HL-60 (cell line): ENCODE data around the gene BCCIP.

Experiments used
- DNase-seq, 2 experiments: peaks; one replicate each; pipeline ENCODE4 v3.0.0-alpha.2; 2010 to 2020; ENCODE audit warnings: low read depth in 1 of 2, low spot score in 1 of 2
- H3K27ac ChIP-seq: fragments of 250-450 bp; sonication (Bioruptor Pico); replicated peaks from 2 replicates; pipeline ENCODE4 v1.5.1; 2020; ENCODE audit warnings: mild to moderate bottlenecking, moderate library complexity
- H3K27me3 ChIP-seq: fragments of 250-450 bp; sonication (Bioruptor Pico); 2 replicates; pipeline ENCODE4 v1.5.1; 2021; ENCODE audit warnings: mild to moderate bottlenecking, moderate library complexity; ENCODE audit not compliant: insufficient read depth, poor library complexity, severe bottlenecking
- H3K4me3 ChIP-seq: replicated peaks from 2 replicates; pipeline ENCODE4 v1.5.1; 2011; ENCODE audit warnings: mild to moderate bottlenecking, control low read depth, low read length; ENCODE audit not compliant: insufficient read depth
- CTCF ChIP-seq: IDR thresholded peaks from one replicate; pipeline ENCODE4 v1.5.1; 2011; ENCODE audit warnings: low read length, control low read depth, inconsistent platforms; ENCODE audit not compliant: insufficient read depth
- GABPA ChIP-seq: IDR thresholded peaks from 2 replicates; pipeline ENCODE4 v1.6.1; 2012; ENCODE audit warnings: low read depth
- POLR2AphosphoS5 ChIP-seq: IDR thresholded peaks from 2 replicates; pipeline ENCODE4 v1.6.1; 2012; ENCODE audit warnings: low read depth
- REST ChIP-seq: IDR thresholded peaks from 2 replicates; pipeline ENCODE4 v1.6.1; 2012; ENCODE audit warnings: low read depth; ENCODE audit not compliant: insufficient replicate concordance
- SPI1 ChIP-seq: IDR thresholded peaks from 2 replicates; pipeline ENCODE4 v1.6.1; 2012; ENCODE audit warnings: low read depth, mild to moderate bottlenecking, borderline replicate concordance

The BCCIP gene

DNA sequence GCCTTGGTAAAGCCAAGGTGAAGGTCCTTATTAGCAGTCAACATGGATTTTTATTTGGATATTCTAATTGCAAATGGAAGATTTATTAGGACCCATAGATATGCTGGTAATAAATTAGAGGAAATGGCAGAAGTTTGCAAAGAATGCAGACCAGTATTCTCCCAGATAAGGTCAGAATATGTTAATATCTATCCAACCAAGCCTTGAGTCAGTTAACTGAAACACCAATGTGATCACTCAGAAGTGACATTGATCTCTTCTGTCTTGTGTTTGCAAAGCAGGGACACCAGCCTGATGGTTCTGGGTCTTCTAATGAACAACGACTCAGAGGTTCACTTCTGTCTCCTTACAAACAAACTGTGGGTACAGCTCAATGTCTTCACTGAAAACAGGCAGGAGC is 21.8 kb upstream of the BCCIP start:
- H3K4me3 ChIP-seq = no peak overlapping the region
- no peak overlapping the region for H3K27ac ChIP-seq
- no peaks in the 10 kb centered on the region for H3K27me3 ChIP-seq
- no peak for DNase-seq
- TF ChIP-seq POLR2AphosphoS5 (no peak), REST (no peak), SPI1 (no peak), GABPA (no peak), CTCF (no peak)

DNA sequence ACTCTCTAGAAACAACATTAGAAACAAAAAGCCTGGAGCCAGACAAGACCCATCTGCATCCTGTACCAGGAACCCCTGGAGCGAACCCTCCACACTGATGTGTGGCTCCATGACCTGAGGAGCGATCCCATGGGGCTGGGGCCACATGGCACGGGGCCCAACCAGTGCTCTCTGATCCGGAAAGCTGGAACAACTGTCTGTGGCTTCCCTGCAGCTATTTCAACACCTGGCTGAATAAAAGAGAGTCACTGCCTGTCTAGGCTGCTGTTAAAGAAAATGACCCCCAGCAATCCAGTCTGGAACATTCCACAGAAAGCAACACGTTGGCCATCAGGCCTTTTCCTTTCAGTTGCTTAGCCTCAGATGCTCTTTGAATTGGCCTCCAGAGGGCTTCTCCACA is 21.2 kb upstream of the BCCIP start:
- H3K27ac ChIP-seq = no peak overlapping the region
- no peaks in the 10 kb centered on the region for H3K27me3 ChIP-seq
- DNase-seq = no peak
- no peak overlapping the region for H3K4me3 ChIP-seq
- TF ChIP-seq SPI1 (no peak), GABPA (no peak), CTCF (no peak), POLR2AphosphoS5 (no peak), REST (no peak)

- TF ChIP-seq REST (no peak), SPI1 (no peak), GABPA (no peak), POLR2AphosphoS5 (no peak), CTCF (no peak)
- Histone ChIP-seq H3K27me3 (no peaks in the 10 kb centered on the region), H3K27ac (no peak overlapping the region), H3K4me3 (no peak overlapping the region)
- DNase-seq = no peak
These were observed 20.6 kb upstream of the BCCIP start for GRCh38 chr10:125802739-125803138.
